ENCODE results near the gene C17orf67. TPM values are rescaled to one million over a fixed set of nuclear protein-coding genes. Genes with fewer than 3 reads are reported as not detected.
A peak's percentile ranks its signal among the peaks of the same experiment; 100 is the strongest.

C17orf67 gene
- total RNA-seq, 1 donor from 2014 or later = 4.2 TPM

GRCh38 chr17:56851008-56851407 is 17.3 kb upstream of the C17orf67 start:
- intact Hi-C loops (cut with micrococcal nuclease) = no loop called here
- no peak overlapping the region for H3K27ac Mint-ChIP-seq
- no peak overlapping the region for H3K4me3 Mint-ChIP-seq (ENCODE audit: low read depth)
- no peaks in the 10 kb centered on the region for H3K4me1 Mint-ChIP-seq (ENCODE audit: low read depth)
- peaks cover 64% of the 10 kb centered on the region for H3K36me3 Mint-ChIP-seq (ENCODE audit: low read depth)
- no peak for DNase-seq (ENCODE audit: low spot score)
- H3K27me3 Mint-ChIP-seq (ENCODE audit: low read depth) = no peaks in the 10 kb centered on the region
- H3K9me3 Mint-ChIP-seq = no peaks in the 10 kb centered on the region

- H3K27me3 Mint-ChIP-seq (ENCODE audit: low read depth) = no peaks in the 10 kb centered on the region
- H3K4me1 Mint-ChIP-seq (ENCODE audit: low read depth) = no peaks in the 10 kb centered on the region
- no peak for DNase-seq (ENCODE audit: low spot score)
- H3K9me3 Mint-ChIP-seq = no peaks in the 10 kb centered on the region
- intact Hi-C loops (cut with micrococcal nuclease) = no loop called here
- H3K36me3 Mint-ChIP-seq (ENCODE audit: low read depth) = peaks cover 63% of the 10 kb centered on the region
- no peak overlapping the region for H3K4me3 Mint-ChIP-seq (ENCODE audit: low read depth)
- H3K27ac Mint-ChIP-seq = no peak overlapping the region
Observed at GRCh38 chr17:56850591-56850990, 16.9 kb upstream of the C17orf67 start.

- peaks cover 3% of the 10 kb centered on the region for H3K4me1 Mint-ChIP-seq (ENCODE audit: low read depth)
- peaks cover 60% of the 10 kb centered on the region for H3K36me3 Mint-ChIP-seq (ENCODE audit: low read depth)
- no peak overlapping the region for H3K27ac Mint-ChIP-seq
- no peak overlapping the region for H3K4me3 Mint-ChIP-seq (ENCODE audit: low read depth)
- DNase-seq (ENCODE audit: low spot score) = no peak
- no peaks in the 10 kb centered on the region for H3K27me3 Mint-ChIP-seq (ENCODE audit: low read depth)
- intact Hi-C loops (cut with micrococcal nuclease) = no loop called here
- H3K9me3 Mint-ChIP-seq = no peaks in the 10 kb centered on the region
Observed at GRCh38 chr17:56849131-56849530, 15.4 kb upstream of the C17orf67 start.

- intact Hi-C loops (cut with micrococcal nuclease) = no loop called here
- Mint-ChIP-seq H3K27ac (no peak overlapping the region), H3K9me3 (no peaks in the 10 kb centered on the region), H3K36me3 (ENCODE audit: low read depth) (peaks cover 58% of the 10 kb centered on the region), H3K27me3 (ENCODE audit: low read depth) (no peaks in the 10 kb centered on the region), H3K4me1 (ENCODE audit: low read depth) (peaks cover 9% of the 10 kb centered on the region), H3K4me3 (ENCODE audit: low read depth) (no peak overlapping the region)
- DNase-seq (ENCODE audit: low spot score) = no peak
Observed at GRCh38 chr17:56847106-56847505, 13.4 kb upstream of the C17orf67 start.

GRCh38 chr17:56845934-56846333 is 12.2 kb upstream of the C17orf67 start:
- no peaks in the 10 kb centered on the region for H3K9me3 Mint-ChIP-seq

GRCh38 chr17:56842577-56842976 is 8.9 kb upstream of the C17orf67 start:
- Mint-ChIP-seq H3K27ac (no peak overlapping the region), H3K4me1 (ENCODE audit: low read depth) (peaks cover 24% of the 10 kb centered on the region), H3K4me3 (ENCODE audit: low read depth) (no peak overlapping the region), H3K36me3 (ENCODE audit: low read depth) (peaks cover 51% of the 10 kb centered on the region), H3K27me3 (ENCODE audit: low read depth) (no peaks in the 10 kb centered on the region), H3K9me3 (no peaks in the 10 kb centered on the region)
- DNase-seq (ENCODE audit: low spot score) = no peak
- intact Hi-C loops (cut with micrococcal nuclease) = no loop called here

More at GRCh38 chr17:56845934-56846333, 12.2 kb upstream of the C17orf67 start:
- no peak for DNase-seq (ENCODE audit: low spot score)
- no peaks in the 10 kb centered on the region for H3K27me3 Mint-ChIP-seq (ENCODE audit: low read depth)
- H3K4me1 Mint-ChIP-seq (ENCODE audit: low read depth) = peaks cover 9% of the 10 kb centered on the region
- no peak overlapping the region for H3K4me3 Mint-ChIP-seq (ENCODE audit: low read depth)
- intact Hi-C loops (cut with micrococcal nuclease) = no loop called here
- peaks cover 51% of the 10 kb centered on the region for H3K36me3 Mint-ChIP-seq (ENCODE audit: low read depth)
- H3K27ac Mint-ChIP-seq = no peak overlapping the region

GRCh38 chr17:56838687-56839086 is 5.0 kb upstream of the C17orf67 start:
- Mint-ChIP-seq H3K27me3 (ENCODE audit: low read depth) (no peaks in the 10 kb centered on the region), H3K4me3 (ENCODE audit: low read depth) (peak overlapping the region; percentile 41), H3K27ac (no peak overlapping the region), H3K9me3 (no peaks in the 10 kb centered on the region), H3K4me1 (ENCODE audit: low read depth) (peaks cover 34% of the 10 kb centered on the region), H3K36me3 (ENCODE audit: low read depth) (peaks cover 56% of the 10 kb centered on the region)
- no peak for DNase-seq (ENCODE audit: low spot score)
- intact Hi-C loops (cut with micrococcal nuclease) = no loop called here

GRCh38 chr17:56835264-56835585 is 1.5 kb upstream of the C17orf67 start:
- peaks cover 48% of the 10 kb centered on the region for H3K4me1 Mint-ChIP-seq (ENCODE audit: low read depth)
- intact Hi-C loops (cut with micrococcal nuclease) = loop anchor here (2.0 kb wide), 1 partner anchor 250 kb away; the partner anchor contains the start of gene AKAP1
- peak overlapping the region; percentile 93 for H3K4me3 Mint-ChIP-seq (ENCODE audit: low read depth)
- H3K27me3 Mint-ChIP-seq (ENCODE audit: low read depth) = no peaks in the 10 kb centered on the region
- DNase-seq (ENCODE audit: low spot score) = no peak
- peaks cover 63% of the 10 kb centered on the region for H3K36me3 Mint-ChIP-seq (ENCODE audit: low read depth)
- H3K9me3 Mint-ChIP-seq = no peaks in the 10 kb centered on the region
- peak overlapping the region; percentile 93 for H3K27ac Mint-ChIP-seq

- no peaks in the 10 kb centered on the region for H3K27me3 Mint-ChIP-seq (ENCODE audit: low read depth)
- peak overlapping the region; percentile 93 for H3K27ac Mint-ChIP-seq
- intact Hi-C loops (cut with micrococcal nuclease) = loop anchor here (1.0 to 5.0 kb wide), 4 partner anchors 47 to 250 kb away; partner anchors contain the start of genes AKAP1 and COIL
- H3K4me1 Mint-ChIP-seq (ENCODE audit: low read depth) = peaks cover 48% of the 10 kb centered on the region
- H3K36me3 Mint-ChIP-seq (ENCODE audit: low read depth) = peaks cover 58% of the 10 kb centered on the region
- peak; percentile 67 for DNase-seq (ENCODE audit: low spot score)
- H3K4me3 Mint-ChIP-seq (ENCODE audit: low read depth) = peak overlapping the region; percentile 93
- no peaks in the 10 kb centered on the region for H3K9me3 Mint-ChIP-seq
Observed at GRCh38 chr17:56834380-56835263, 902 bp upstream of the C17orf67 start.

- no peaks in the 10 kb centered on the region for H3K27me3 Mint-ChIP-seq (ENCODE audit: low read depth)
- H3K4me3 Mint-ChIP-seq (ENCODE audit: low read depth) = peak overlapping the region; percentile 94
- peaks cover 37% of the 10 kb centered on the region for H3K4me1 Mint-ChIP-seq (ENCODE audit: low read depth)
- intact Hi-C loops (cut with micrococcal nuclease) = loop anchor here (1.0 to 5.0 kb wide), 3 partner anchors 46 to 129 kb away; partner anchors contain the start of genes COIL and TRIM25
- peaks cover 47% of the 10 kb centered on the region for H3K36me3 Mint-ChIP-seq (ENCODE audit: low read depth)
- DNase-seq (ENCODE audit: low spot score) = peak; percentile 69
- H3K27ac Mint-ChIP-seq = peak overlapping the region; percentile 85
- H3K9me3 Mint-ChIP-seq = no peaks in the 10 kb centered on the region
Observed at GRCh38 chr17:56833057-56833808, 487 bp downstream of the C17orf67 start.

- Mint-ChIP-seq H3K4me1 (ENCODE audit: low read depth) (peaks cover 30% of the 10 kb centered on the region), H3K4me3 (ENCODE audit: low read depth) (peak overlapping the region; percentile 94), H3K27ac (peak overlapping the region; percentile 57), H3K27me3 (ENCODE audit: low read depth) (no peaks in the 10 kb centered on the region), H3K36me3 (ENCODE audit: low read depth) (peaks cover 39% of the 10 kb centered on the region), H3K9me3 (no peaks in the 10 kb centered on the region)
- DNase-seq (ENCODE audit: low spot score) = no peak
- intact Hi-C loops (cut with micrococcal nuclease) = loop anchor here (5.0 kb wide), 2 partner anchors 45 to 130 kb away; partner anchors contain the start of gene COIL
Observed at GRCh38 chr17:56832446-56832845, 1.3 kb downstream of the C17orf67 start.

- no peaks in the 10 kb centered on the region for H3K9me3 Mint-ChIP-seq
- DNase-seq (ENCODE audit: low spot score) = no peak
- no peak overlapping the region for H3K27ac Mint-ChIP-seq
- no peaks in the 10 kb centered on the region for H3K27me3 Mint-ChIP-seq (ENCODE audit: low read depth)
- peaks cover 30% of the 10 kb centered on the region for H3K36me3 Mint-ChIP-seq (ENCODE audit: low read depth)
- H3K4me1 Mint-ChIP-seq (ENCODE audit: low read depth) = peaks cover 23% of the 10 kb centered on the region
- no peak overlapping the region for H3K4me3 Mint-ChIP-seq (ENCODE audit: low read depth)
- intact Hi-C loops (cut with micrococcal nuclease) = loop anchor here (5.0 kb wide), 2 partner anchors 44 to 131 kb away; partner anchors contain the start of gene COIL
Observed at GRCh38 chr17:56831369-56832095, 2.2 kb downstream of the C17orf67 start.

All from activated T-helper 2 cell treated with anti-CD3 and anti-CD28 coated beads, Interferon-gamma antibody, Interleukin-2, Interleukin-4, amounts not matched to agents 10 μg/mL and 5 μg/mL and 100 μg/mL, durations not matched to agents 14 hours and 24 hours and 36 hours (primary cell).